Measurements from ENCODE around the gene AZI2.

The AZI2 gene

GRCh38 chr3:28315711-28316110 is 32.9 kb downstream of the AZI2 start:
- TF ChIP-seq, protein P1, sequence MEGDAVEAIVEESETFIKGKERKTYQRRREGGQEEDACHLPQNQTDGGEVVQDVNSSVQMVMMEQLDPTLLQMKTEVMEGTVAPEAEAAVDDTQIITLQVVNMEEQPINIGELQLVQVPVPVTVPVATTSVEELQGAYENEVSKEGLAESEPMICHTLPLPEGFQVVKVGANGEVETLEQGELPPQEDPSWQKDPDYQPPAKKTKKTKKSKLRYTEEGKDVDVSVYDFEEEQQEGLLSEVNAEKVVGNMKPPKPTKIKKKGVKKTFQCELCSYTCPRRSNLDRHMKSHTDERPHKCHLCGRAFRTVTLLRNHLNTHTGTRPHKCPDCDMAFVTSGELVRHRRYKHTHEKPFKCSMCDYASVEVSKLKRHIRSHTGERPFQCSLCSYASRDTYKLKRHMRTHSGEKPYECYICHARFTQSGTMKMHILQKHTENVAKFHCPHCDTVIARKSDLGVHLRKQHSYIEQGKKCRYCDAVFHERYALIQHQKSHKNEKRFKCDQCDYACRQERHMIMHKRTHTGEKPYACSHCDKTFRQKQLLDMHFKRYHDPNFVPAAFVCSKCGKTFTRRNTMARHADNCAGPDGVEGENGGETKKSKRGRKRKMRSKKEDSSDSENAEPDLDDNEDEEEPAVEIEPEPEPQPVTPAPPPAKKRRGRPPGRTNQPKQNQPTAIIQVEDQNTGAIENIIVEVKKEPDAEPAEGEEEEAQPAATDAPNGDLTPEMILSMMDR (conservative IDR thresholded peaks at IDR 0.05; ENCODE audit: control insufficient read depth, insufficient read depth, low read depth, low read length) = no peak
- no peak overlapping the region for H3K4me3 ChIP-seq (ENCODE audit: control insufficient read depth, low read depth, low read length)
- no peak for DNase-seq (ENCODE audit: low read depth)

GRCh38 chr3:28308196-28308595 is 40.4 kb downstream of the AZI2 start:
- TF ChIP-seq, protein P1 (conservative IDR thresholded peaks at IDR 0.05; ENCODE audit: control insufficient read depth, insufficient read depth, low read depth, low read length) = no peak
- no peak overlapping the region for H3K4me3 ChIP-seq (ENCODE audit: control insufficient read depth, low read depth, low read length)
- no peak for DNase-seq (ENCODE audit: low read depth)

DNA sequence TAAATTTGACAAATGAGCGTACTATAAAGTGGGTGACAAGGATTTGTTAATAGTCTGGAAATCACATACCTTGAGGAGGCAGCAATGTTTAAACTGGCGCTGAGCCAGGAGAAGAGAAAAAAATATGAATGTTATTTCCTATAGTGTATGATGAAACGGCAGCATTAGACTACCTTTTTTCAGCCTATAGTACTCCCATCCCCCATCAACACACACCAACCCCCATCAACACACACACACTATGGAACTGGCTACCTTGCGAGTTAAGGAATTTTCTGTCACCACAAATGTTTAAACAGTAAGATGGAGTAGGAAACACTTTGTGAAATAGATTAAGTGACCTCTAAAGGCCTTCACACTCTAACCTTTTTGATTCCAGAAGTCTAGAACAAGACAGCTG is 46.9 kb downstream of the AZI2 start:
- TF ChIP-seq, protein P1 (conservative IDR thresholded peaks at IDR 0.05; ENCODE audit: control insufficient read depth, insufficient read depth, low read depth, low read length) = no peak
- no peak for DNase-seq (ENCODE audit: low read depth)
- H3K4me3 ChIP-seq (ENCODE audit: control insufficient read depth, low read depth, low read length) = no peak overlapping the region

- TF ChIP-seq, protein P1 (conservative IDR thresholded peaks at IDR 0.05; ENCODE audit: control insufficient read depth, insufficient read depth, low read depth, low read length) = no peak
- DNase-seq (ENCODE audit: low read depth) = no peak
- no peak overlapping the region for H3K4me3 ChIP-seq (ENCODE audit: control insufficient read depth, low read depth, low read length)
Observed at GRCh38 chr3:28300345-28300962, 48.2 kb downstream of the AZI2 start.

DNA sequence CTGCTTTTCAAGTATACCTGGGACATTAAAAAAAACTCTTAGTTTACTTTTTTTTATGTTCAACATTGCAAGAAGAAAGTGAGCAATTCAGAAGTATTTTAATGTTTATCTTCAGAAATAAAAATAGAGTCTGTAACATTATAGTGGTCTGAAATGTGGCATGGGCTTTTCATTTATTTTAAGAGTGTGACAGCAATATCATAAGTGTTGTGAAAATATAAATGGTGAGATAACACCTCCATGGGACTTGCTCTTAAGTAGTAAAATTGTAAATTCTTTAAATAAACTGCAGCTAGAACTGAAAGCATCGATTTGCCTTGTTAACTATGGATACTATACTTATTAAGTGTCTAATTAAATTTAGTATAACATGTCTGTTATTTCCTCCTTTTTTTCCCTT is 48.9 kb downstream of the AZI2 start:
- H3K4me3 ChIP-seq (ENCODE audit: control insufficient read depth, low read depth, low read length) = no peak overlapping the region
- DNase-seq (ENCODE audit: low read depth) = no peak

GRCh38 chr3:28295898-28296490 is 52.6 kb downstream of the AZI2 start:
- H3K4me3 ChIP-seq (ENCODE audit: control insufficient read depth, low read depth, low read length) = no peak overlapping the region

More for the DNA sequence above, 48.9 kb downstream of the AZI2 start:
- TF ChIP-seq, protein P1 (conservative IDR thresholded peaks at IDR 0.05; ENCODE audit: control insufficient read depth, insufficient read depth, low read depth, low read length) = no peak

More at GRCh38 chr3:28295898-28296490, 52.6 kb downstream of the AZI2 start:
- TF ChIP-seq, protein P1 (conservative IDR thresholded peaks at IDR 0.05; ENCODE audit: control insufficient read depth, insufficient read depth, low read depth, low read length) = no peak
- DNase-seq (ENCODE audit: low read depth) = no peak

All from fibroblast of mammary gland (primary cell).